Sciatic nerve (tissue), 1 donor: ENCODE measurements around the gene JAK1. TPM values are rescaled to one million over a fixed set of nuclear protein-coding genes. Genes with fewer than 3 reads are reported as not detected.

Experiments used
- total RNA-seq: library from RNA; stranded (reverse); fragmentation: NEBNext Ultra II Directional; extraction: Animal tissue kit (Norgen Biotek cat#: 25700); gene quantifications from one replicate; pipeline ENCODE4 v1.2.1, GENCODE V29; 2021
- donor health status: DM: no; HTN: no; CAD: no.

Gene JAK1
- total RNA-seq, 1 donor from 2014 or later, result 90.3 TPM

Other genes starting within 250 kb of the JAK1 start
- gene RAVER2, start 221.5 kb downstream of the JAK1 start, total RNA-seq, result 6.5 TPM
- 27.6 TPM for gene AK4, start 181.7 kb upstream of the JAK1 start, total RNA-seq